A549 (cell line): ENCODE data around the gene ZBTB42.

Experiments
- CHD4 ChIP-seq: fragments of 200-600 bp; sonication (generic); IDR thresholded peaks from 2 replicates; pipeline ENCODE4 v1.6.1; 2016; ENCODE audit warnings: antibody characterized with exemption, mild to moderate bottlenecking, borderline replicate concordance
- CTCF ChIP-seq: fragments of >200 bp; sonication (Bioruptor Twin); formaldehyde crosslinking; IDR thresholded peaks from 3 replicates; pipeline ENCODE4 v1.5.1; 2016
- ESRRA ChIP-seq: fragments of 150-350 bp; IDR thresholded peaks from 2 replicates; pipeline ENCODE4 v1.6.1; 2014; ENCODE audit warnings: mild to moderate bottlenecking, low read length, borderline replicate concordance
- HDAC2 ChIP-seq: fragments of 200-600 bp; sonication (generic); IDR thresholded peaks from 2 replicates; pipeline ENCODE4 v1.6.1; 2016
- HMGXB4 ChIP-seq: fragments of 250-450 bp; sonication (Bioruptor Pico); IDR thresholded peaks from 2 replicates; pipeline ENCODE4 v1.5.0; 2021; ENCODE audit warnings: mild to moderate bottlenecking, moderate library complexity, borderline replicate concordance
- MAFK ChIP-seq: fragments of 450-650 bp; IDR thresholded peaks from 2 replicates; pipeline ENCODE4 v1.6.1; 2014; ENCODE audit not compliant: partially characterized antibody
- NFE2L2 ChIP-seq: fragments of 150-350 bp; conservative IDR thresholded peaks from 2 replicates; pipeline ENCODE4 v1.6.1; 2014; ENCODE audit warnings: low read length
- NR3C1 ChIP-seq: fragments of >200 bp; sonication (Bioruptor Twin); formaldehyde crosslinking; IDR thresholded peaks from 3 replicates; pipeline ENCODE4 v1.6.1; 2017
- PHF8 ChIP-seq: fragments of 200-600 bp; sonication (generic); IDR thresholded peaks from 2 replicates; pipeline ENCODE4 v1.6.1; 2016; ENCODE audit warnings: low read depth, mild to moderate bottlenecking, antibody characterized with exemption, moderate library complexity, borderline replicate concordance
- POLR2A ChIP-seq: IDR thresholded peaks from 2 replicates; pipeline ENCODE4 v1.6.1; 2012; ENCODE audit warnings: mild to moderate bottlenecking, low read length
- REST ChIP-seq: fragments of 200-600 bp; sonication (generic); IDR thresholded peaks from 2 replicates; pipeline ENCODE4 v1.6.1; 2016; ENCODE audit warnings: antibody characterized with exemption, mild to moderate bottlenecking, moderate library complexity
- RNF2 ChIP-seq: fragments of 200-600 bp; sonication (generic); IDR thresholded peaks from 2 replicates; pipeline ENCODE4 v1.6.1; 2016; ENCODE audit warnings: low read depth, mild to moderate bottlenecking, antibody characterized with exemption, moderate library complexity, borderline replicate concordance
- SMC3 ChIP-seq: fragments of >200 bp; sonication (Bioruptor Twin); formaldehyde crosslinking; IDR thresholded peaks from 3 replicates; pipeline ENCODE4 v1.6.1; 2018; ENCODE audit warnings: inconsistent platforms

- TF ChIP-seq CTCF (no peak), SMC3 (no peak), RNF2 (no peak), NFE2L2 (no peak), POLR2A (no peak), MAFK (no peak), PHF8 (no peak), REST (no peak), HMGXB4 (CRISPR knock-in tag) (no peak), CHD4 (no peak), HDAC2 (no peak), ESRRA (no peak), NR3C1 (no peak)
Measured at GRCh38 chr14:104774453-104775072, 26.3 kb upstream of the ZBTB42 start.
